NCI-H1436 treated with DMSO at 0.1 percent for 48 hours (cell line): Measurements from ENCODE around the gene RFC1.
"Not testable (repeated sequence)": the region's sequence is repeated elsewhere in the genome, so short reads cannot be mapped to it uniquely, and the experiment has no call there.

ENCODE experiments used
- DNase-seq: peaks from one replicate; lab custom pipeline; 2025; lab: John Stamatoyannopoulos, UW

RFC1 gene

GRCh38 chr4:39305912-39306677 is 60.1 kb downstream of the RFC1 start:
- DNase-seq, result no peak

- no peak for DNase-seq
Measured at GRCh38 chr4:39304651-39305050, 61.5 kb downstream of the RFC1 start.

GRCh38 chr4:39303871-39304270 is 62.3 kb downstream of the RFC1 start:
- no peak for DNase-seq

- no peak for DNase-seq
Measured at GRCh38 chr4:39302901-39303300, 63.3 kb downstream of the RFC1 start.

GRCh38 chr4:39295784-39296183 is 70.4 kb downstream of the RFC1 start:
- no peak for DNase-seq

- not testable (repeated sequence) for DNase-seq
Measured at GRCh38 chr4:39292433-39292832, 73.7 kb downstream of the RFC1 start.

GRCh38 chr4:39291686-39292085 is 74.5 kb downstream of the RFC1 start:
- no peak for DNase-seq

- DNase-seq, result no peak
Measured at GRCh38 chr4:39287223-39287622, 78.9 kb downstream of the RFC1 start.

- DNase-seq, result no peak
Measured at GRCh38 chr4:39286263-39286662, 79.9 kb downstream of the RFC1 start.

- no peak for DNase-seq
Measured at GRCh38 chr4:39285853-39286252, 80.3 kb downstream of the RFC1 start.

- no peak for DNase-seq
Measured at GRCh38 chr4:39285111-39285795, 80.9 kb downstream of the RFC1 start.

- DNase-seq, result no peak
Measured at GRCh38 chr4:39280770-39281169, 85.4 kb downstream of the RFC1 start.

GRCh38 chr4:39279416-39279815 is 86.7 kb downstream of the RFC1 start:
- no peak for DNase-seq

GRCh38 chr4:39278476-39278875 is 87.7 kb downstream of the RFC1 start:
- no peak for DNase-seq

- DNase-seq, result not testable (repeated sequence)
Measured at GRCh38 chr4:39277661-39278060, 88.5 kb downstream of the RFC1 start.

GRCh38 chr4:39274503-39274902 is 91.7 kb downstream of the RFC1 start:
- no peak for DNase-seq

GRCh38 chr4:39263895-39264294 is 102.3 kb downstream of the RFC1 start:
- no peak for DNase-seq

GRCh38 chr4:39259571-39260330 is 106.4 kb downstream of the RFC1 start:
- no peak for DNase-seq

GRCh38 chr4:39256436-39256835 is 109.7 kb downstream of the RFC1 start:
- DNase-seq, result no peak

GRCh38 chr4:39255871-39256270 is 110.3 kb downstream of the RFC1 start:
- DNase-seq, result no peak

- no peak for DNase-seq
Measured at GRCh38 chr4:39255266-39255665, 110.9 kb downstream of the RFC1 start.

GRCh38 chr4:39243462-39243861 is 122.7 kb downstream of the RFC1 start:
- no peak for DNase-seq
